Measurements from ENCODE around the gene CDC26.
"Not testable (repeated sequence)": the region's sequence is repeated elsewhere in the genome, so short reads cannot be mapped to it uniquely, and the experiment has no call there.

Gene CDC26

DNA sequence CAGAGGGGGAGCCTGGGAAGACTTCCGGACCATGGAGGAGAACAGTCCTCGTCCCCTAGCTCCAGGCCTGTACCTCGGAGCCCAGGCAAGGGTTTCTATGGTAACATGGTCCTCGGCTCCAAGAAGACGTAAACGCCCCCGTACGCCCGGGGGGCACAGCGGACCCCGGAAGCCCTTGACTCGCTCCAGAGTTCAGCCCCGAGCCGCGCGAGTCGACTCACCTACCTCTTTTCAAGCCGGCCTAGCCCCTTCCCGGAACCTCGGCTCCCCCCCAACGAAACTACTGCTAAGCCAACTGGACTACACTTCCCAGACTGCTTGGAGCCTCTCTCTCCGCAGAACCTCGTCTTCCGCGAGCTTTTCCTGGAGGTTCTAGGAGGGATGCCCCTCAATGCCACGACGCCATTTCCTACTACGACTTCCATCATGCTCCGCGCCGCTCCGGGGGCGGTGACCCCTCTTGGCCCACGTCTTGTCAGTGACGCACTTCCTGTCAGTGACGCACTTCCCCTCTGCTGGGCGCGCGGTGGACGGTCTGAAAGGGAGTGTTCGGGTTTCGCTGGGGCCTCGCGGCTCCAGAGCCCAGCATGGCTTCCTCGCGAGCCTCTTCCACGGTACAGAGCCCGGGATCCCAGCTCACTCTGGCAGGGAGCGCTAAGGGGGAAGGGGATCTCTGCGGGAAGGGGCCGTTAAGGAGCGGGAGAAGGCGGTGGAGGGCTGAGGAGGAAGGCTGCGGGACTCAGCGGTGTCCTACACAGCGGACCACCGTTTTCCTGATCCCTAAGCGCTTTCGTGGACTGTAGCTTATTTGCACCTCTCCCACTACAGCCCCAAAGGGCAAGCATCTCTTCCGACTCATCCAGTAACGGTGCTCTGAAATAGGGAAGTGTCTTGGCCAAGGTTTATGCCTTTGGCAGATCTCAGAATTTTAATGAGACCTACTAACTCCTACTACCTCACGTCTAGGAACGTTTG, at the start of gene CDC26, which contains the start of gene PRPF4:
Gene CDC26 (minus strand): TSS at position 416 of the 975 bp plus-strand sequence. CDS start 3,065 bp downstream, outside the sequence.
Gene PRPF4 (plus strand): TSS at position 502 of the 975 bp plus-strand sequence. CDS start 86 bp downstream, at position 588.
- peak; percentile 84 to 97 for DNase-seq

DNA sequence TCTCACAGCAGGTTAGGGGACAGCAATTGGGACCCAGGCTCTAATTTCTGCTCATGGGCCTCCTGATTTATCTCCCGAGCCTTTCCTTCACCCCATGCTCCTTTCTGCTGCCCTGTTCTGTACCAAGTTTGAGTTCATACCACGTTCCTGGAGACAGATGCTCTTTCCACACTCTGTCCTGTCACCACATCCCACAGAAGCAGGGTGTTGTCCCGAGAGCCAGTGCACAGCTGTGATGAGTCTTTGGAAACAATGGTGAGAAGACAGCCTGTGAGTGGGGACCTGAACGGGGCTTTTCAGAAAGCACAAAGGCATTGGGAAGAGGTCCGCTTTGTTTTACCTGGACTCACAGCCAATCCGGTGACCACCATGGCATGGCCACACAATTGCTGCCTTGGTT, 47.3 kb upstream of the CDC26 start:
- no peak for DNase-seq

DNA sequence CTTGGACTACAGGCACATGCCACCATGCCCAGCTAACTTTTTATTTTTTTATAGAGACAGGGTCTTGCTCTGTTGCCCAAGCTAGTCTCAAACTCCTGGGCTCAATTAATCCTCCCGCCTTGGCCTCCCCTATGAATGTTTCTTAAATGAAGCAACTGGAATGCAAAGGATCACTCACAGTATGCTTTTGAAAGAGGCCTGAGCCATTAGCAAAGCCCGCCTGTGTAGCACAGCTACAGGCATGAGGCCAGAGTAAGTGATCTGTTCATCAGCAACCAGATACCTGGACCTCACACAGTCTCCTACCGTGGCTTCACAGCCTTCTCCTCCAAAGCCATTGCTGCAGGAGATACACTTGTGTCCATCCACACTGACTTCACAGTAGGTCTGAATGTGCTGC, 44.7 kb upstream of the CDC26 start:
- no peak for DNase-seq

DNA sequence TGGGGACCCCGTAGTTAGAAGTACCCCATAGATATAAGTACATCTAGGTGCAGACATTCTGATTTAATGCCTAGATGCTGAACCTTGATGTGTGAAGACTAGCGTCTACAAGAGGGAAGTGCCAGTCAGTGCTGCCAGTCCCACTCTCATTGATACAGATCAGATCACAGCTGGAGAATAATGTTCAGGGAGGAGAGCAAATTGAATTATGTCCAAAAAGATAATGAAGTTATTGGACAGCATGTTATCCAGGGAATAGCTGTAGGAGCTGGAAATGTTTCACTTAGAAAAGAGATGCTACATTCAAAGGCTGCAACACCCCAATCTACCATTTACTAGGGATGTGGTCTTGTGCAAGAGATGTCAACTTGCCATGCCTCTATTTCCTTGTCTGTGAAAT, 43.7 kb upstream of the CDC26 start:
- DNase-seq = no peak

DNA sequence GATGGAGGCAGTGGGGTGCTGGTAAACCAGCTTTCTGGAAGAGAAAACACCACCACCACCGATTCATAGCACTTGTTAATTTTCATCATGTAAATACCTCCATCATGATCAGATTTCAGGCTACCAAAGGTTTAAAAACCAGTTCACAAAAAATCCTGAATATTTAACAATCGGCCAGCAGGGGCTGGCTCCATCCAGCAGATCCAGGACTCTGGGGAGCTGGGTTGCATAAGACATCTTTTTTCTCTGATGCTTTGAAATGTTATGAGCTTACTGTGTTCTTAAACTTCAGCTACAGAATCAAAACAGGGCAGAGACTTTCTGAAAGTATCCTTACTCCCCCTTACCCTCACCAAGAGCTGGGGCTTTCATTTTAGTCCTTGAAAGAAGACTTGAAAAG, 42.4 kb upstream of the CDC26 start:
- no peak for DNase-seq

DNA sequence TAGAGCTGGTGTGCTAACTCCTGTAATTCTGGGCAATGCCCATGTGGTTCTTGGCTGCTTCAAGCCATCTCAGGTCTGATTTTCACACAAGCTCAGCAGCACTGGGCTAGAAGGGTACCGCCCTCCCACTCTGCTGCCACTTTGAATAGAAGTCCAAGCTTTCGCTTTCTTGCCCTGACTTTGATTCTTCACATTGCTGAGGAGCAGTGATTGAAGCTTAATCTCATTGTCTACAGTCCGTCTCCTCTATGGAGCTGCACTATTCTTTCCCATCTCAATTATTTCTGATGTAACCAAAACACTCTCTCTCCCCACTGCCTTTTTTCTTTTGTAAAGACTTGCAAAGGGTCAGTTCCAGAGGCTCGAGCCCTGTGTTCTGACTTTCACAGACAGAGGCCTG, 40.7 kb upstream of the CDC26 start:
- no peak for DNase-seq

DNA sequence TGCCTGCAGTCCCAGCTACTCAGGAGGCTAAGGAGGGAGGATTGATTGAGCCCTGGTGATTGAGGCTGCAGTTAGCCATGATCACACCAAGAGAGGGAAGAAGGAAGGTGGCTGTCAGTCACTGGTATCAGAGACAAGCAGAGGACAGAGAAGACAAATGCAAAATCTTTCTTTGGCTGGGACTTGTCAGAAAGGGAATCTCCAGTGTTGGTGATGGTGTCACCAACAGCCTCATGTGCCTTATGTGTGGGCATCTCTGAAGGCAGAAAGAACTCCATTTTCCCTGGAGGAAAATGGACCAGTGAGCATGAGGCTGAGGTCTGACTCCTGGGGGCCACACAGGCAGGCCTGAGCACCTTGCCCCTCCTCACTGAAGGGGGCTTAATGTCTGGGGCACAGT, 39.9 kb upstream of the CDC26 start:
- no peak for DNase-seq

DNA sequence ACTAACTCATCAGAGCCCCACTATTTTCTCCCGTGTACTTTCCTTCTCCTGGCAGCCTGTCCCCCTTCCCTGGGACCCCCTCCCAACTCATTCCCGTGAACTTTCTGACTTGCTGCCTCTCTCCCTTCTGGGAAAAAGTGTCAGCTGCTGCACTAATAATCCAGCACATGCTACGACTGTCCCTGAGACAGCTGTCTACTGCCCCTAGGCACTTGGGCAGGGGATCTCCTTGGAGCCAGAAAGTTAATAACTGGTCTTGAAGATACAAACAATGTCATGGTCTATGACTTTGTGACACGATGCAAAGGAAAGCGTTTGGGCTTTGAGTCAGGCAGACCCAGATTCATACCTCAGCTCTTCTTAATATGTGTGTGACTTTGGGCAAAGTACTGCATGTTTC, 37.9 kb upstream of the CDC26 start:
- no peak for DNase-seq

DNA sequence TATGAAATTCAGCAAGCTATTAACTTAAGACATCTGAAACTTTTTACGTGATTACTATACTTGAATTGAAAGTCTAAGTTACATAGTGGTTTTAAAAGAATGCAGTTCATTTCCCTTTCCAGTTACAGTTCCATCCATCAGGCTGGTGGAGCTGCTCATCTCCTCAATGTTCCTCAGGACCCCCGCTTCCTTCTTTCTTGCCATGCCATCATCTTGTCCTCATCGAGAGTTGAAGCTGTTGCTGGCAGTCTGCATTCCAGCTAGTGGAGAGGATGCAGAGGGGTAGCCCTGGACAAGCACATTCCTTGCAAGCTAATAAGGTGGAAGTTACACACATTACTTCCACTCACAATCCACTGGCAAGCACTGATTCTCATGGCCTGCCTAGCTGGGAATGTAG, 36.6 kb upstream of the CDC26 start:
- DNase-seq = no peak

DNA sequence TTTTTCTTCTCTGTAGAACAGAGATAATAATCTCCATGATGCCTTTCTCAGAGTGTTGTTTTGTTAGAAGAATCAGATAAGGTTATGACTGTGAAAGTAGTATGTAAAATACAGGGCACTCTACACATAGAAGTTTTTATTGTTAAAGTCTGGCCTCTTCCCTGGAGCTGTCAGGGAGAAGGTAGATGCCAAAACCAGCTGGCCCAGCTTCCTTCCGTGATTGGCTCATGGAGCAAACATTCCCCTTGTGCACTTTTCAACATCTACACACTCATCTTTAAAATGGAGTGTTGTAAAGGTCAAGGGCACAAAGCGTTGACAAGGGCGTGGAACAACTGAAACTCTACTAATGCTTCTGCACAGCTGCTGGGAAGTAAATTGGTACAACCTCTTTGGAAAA, 35.2 kb upstream of the CDC26 start:
- DNase-seq = no peak

DNA sequence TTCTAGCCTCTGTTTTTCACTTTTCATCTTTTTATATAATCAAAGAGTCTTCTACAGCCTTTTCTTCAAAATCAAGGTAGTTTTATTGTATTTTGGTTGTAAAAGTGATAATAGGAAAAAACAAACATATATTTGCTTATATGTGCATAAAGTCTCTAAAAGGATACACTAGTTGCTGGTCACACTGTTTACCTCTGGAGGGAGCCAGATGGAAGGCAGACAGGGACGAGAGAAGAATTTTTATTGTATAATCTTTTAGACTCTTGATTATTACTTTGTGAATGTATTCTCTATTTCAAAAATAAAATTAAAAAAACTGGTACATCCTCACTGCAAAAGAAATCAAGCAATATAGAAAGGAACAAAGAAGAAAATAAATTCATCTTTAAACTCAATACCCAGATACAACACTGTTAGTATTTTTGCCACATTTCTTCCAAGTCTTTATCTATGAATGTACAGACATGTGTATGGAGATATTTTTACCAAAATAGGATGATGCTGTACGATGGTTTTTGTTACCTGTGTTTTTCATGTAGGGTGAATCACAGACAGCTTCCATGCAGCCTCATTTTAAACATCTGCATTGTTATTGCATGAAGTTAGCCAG, 33.9 kb upstream of the CDC26 start:
- DNase-seq = peak in 1 of 2 donors; percentile 53

DNA sequence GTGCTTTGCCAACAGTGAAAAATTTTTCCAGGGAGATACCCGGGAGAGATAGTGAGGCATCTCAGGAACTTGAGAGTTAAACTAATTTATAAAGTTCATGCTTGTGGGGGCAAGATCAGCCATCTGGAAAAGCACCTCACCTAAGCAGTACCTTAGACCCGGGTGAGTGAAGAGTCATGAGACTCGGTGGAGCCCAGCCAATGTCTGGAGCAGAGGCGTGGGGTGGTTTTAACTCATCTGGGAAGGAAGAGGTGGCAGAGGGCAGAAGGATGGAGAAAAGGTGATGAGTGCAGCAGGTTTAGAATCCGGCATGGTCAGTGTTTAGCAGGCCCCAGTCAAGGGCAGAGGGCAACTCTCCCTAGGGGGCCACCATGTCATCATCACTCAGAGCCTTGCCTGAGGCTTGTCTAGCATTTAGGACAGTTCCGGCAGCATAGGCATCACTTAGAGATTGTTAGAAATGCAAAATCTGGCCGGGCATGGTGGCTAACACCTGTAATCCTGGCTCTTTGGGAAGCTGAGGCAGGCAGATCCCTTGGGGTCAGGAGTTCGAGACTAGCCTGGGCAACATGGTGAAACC, 32.1 kb upstream of the CDC26 start:
- no peak for DNase-seq

DNA sequence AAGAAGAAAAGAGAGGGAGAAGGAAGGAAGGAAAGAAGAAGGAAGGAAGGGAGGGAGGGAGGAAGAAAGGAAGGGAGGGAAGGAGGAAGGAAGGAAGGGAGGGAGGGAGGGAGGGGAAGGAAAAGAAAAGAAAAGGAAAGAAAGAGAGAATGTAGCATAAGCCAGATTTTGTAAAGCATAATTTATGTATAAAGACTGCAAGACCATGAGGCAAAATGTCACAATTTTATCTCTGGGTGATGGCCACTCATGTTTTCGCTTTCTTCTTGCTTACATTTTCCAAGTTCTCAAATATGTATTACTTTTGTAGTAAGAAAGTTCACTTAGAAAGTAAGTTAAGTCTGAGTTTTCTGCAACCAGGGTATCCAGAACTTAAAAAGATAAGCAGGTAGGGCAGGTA, 31.2 kb upstream of the CDC26 start:
- no peak for DNase-seq

DNA sequence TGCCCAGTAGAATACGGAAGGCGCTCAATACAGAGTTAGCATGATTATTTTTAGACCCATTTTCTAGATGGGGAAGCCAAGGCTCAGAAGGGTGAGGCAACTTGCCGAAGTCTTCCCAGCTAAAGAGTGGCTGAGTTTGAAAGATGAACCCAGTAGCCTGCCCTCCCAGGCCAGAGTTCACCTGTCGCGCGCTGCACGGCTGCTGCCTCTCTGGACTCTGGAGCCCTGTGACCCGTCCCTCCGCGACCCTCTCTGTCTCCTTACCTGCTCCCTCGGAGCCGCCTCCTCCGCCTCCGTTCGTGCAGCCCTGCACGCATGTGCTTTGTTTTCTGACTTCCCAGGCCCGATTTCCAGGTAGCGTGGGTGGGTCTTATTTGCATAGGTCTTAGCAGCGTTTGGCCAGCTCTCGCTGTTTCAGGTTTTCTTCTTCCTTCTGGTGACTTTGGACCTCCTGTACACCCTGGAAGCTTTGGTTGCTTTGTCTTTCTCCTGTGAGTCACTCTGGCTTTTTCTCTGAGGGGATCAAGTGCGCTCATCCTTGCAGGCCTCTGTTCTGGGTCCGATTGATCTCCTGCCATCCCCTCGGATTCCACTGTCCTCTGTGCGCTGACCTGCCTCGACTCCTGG, 27.5 kb upstream of the CDC26 start, which contains the start of gene RNF183:
Gene RNF183 (minus strand): TSS at position 585 of the 627 bp plus-strand sequence. CDS start 5,192 bp downstream, outside the sequence.
- DNase-seq = no peak

DNA sequence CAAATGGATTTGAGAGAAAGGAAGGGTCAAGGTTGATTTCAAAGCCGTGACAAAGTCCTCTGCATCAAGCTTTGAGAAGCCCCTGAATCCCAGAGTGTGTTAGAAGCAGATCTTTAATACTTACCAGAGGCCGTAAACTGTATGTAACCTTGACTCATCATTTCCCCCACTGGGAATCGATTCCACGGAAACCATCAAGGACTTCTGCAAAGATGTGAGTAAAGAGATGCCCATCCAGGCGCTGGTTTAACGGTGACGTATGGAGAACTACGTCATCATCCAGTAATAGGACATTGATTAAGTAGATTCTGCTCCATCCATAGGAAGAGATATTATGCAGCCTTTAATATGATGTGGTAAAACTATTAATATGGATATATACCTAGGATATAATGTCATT, 26.2 kb upstream of the CDC26 start:
- DNase-seq = no peak

DNA sequence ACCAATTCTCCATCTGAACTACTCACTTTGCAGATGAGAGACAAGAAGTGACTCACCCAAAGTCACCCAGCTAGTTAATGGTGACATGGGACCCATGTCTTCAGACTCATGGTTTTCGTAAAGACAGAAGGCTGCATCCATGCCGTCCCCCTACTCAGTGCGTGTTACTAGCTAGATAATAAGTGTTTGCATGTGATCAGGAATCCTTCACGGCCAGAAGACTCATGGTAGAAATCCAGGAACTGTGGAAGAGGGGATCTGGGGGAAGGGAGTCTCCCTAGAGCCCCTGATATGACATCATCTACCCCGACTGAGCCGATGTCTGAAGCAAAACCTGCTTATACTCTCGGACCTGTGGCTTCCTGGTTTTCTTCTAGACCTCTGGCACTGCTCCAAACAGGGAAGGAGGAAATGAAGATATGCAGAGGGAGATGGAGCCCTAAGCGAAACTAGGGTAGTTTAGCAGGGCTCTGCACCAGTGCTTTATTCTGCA, 24.5 kb upstream of the CDC26 start:
- peak in 1 of 2 donors; percentile 39 for DNase-seq

DNA sequence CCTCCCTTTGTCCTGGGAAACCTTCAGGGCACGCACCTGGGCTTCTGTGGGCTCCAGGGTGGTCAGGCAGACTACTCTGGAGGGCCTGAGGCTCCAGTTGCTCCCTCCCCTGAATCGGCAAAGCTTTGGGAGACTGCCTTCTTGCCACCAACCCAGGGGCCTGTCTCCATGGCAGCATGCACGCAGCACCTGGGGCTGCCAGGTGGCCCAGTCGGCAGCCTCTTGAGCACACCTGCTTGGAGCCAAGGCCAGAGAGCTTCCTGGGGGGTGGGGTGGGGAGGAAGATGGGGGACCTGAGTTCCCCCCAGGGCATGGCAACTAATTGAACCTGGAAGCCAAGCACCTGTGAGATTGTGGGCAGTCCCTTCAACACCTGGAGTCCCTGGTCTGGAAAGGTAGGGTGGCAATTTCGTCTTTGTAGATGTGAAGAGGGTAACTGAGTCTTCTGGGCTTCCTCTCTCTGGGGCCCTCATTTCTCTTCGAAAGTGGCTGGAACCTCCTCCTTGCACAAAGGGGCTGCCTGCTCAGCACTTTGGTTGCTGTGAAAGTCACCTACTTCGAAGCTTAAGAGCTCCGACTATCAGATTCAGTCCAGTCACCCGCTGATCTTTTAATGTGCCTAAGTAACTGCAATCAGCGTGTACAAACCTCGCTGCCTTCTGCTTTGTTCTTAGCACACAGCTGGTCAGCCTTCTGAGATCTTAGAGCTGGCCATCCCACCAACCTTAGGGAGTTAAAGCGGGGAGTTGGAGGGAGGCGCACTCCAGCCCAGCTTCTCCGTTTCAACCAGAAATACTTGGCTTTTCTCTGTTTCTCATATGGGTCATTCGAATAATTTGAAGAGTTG, 23.8 kb upstream of the CDC26 start:
- DNase-seq = no peak

DNA sequence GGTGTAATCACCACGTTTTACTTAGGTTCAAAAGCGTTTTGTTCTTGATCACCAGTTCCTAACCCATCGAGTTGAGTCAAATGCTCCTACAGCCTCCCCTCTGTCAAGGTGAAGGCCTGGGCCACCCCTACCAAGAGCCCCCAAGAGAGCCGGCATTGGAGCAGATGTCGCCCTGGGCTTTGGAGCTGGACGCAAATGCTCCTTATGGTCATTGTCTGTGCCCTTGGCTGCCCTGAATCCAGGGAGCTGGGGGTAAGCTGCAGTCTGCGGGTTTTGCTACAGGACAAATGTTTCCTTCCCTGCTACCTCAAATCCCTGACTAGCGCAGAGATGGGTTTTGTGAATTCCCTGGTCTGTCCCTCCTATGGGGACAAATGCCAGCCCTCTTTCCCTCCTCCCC, 22.9 kb upstream of the CDC26 start:
- no peak for DNase-seq

DNA sequence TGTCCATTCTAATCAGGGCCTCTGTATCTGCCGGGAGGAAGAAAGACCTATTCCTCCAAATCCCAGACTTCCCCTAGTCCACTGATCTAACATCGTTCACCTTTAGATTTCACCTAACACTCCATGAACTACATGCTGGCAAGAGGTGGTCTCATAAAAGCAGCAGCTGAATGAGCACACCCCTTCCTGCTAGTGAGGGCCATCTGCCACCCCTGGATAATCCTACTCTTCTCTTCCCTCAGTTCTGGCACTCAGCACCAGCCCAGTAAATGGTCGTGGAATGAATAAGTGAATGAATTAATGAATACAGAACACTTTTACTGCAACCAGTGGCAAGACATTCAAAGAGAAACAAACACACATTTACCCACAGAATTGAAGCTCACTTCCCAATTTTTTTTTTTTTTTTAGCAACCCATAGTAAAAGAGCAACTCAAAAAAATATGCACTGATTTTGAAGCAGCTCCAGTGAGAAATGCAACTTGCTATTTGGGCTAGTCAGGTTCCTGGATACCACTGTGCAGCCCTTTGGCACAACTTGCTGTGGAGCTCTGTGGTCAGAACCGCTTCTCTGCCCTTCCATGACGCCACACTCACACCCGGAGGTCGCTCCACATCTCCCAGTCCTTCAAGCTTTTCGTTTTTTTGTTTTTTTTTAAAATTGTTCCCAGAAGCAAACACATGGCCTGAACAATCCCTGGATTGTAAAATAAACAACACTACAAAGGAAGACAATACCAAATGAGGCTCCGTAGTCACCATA, 21.6 kb upstream of the CDC26 start:
- no peak for DNase-seq

DNA sequence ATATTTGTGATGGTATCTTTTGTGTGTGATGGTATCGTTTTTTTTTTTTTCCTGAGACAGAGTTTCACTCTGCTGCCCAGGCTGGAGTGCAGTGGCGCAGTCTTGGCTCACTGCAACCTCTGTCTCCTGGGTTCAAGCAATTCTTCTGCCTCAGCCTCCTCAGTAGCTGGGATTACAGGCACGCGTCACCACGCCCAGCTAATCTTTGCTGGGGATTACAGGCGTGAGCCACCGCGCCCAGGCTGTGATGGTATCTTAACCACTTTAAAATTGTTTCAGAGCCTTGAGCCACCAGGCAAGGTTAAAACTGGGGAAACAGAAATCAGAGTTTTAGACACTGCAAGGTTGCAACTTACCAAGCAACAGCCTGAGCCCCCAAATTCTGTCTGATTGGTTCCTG, 20.9 kb upstream of the CDC26 start:
- DNase-seq = not testable (repeated sequence)

DNA sequence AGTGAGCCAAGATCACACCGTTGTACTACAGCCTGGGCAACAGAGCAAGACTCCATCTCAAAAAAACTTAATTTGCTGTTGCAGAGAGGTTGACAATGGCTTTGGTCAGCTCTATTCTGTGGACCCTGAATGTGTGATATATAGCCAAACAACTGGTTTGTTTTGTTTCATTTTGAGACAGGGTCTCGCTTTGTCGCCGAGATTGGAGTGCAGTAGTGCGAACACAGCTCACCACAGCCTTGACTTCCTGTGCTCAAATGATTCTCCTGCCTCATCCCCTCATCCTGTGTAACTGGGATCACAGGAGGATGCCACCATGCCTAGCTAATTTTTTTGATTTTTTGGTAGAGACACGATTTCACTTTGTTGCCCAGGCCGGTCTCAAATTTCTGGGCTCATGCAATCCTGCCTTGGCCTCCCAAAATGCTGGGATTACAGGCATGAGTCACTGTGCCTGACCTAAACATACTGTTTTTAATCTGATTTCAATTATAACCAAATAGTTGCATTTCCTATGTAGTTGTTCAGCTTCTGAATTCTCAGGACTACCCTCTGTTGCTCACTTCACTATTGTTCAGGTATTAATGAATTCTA, 18.0 kb upstream of the CDC26 start:
- no peak for DNase-seq
